Stimulated activated CD4-positive, alpha-beta T cell treated with anti-CD3 and anti-CD28 coated beads, TNF-alpha, amount 100 ng/mL, for 48 hours (primary cell): ENCODE measurements around the gene PRR3.

Source experiments
- DNase-seq, 3 donors: peaks; one replicate each; pipeline ENCODE4 v3.0.0-alpha.2; 2020; ENCODE audit warnings: low read depth in 3 of 3

The PRR3 gene

DNA sequence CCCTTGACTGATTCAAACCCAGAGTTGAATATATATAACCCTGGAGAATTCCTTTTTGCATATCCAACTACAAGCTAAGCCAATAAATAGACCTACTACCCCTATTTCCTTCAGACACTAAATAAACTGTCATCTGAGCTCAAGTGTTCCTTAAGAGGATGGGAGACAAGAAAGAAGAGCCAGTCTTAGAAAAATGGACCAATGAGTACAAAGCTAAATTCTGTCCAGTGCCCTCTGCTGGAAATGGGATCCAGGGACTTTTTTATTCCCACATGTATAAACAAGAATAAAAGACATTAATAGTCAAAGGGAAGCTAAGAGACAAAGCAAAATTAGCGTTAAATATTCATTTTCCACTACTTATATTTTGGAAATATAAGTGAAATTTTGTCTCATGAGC lies 55.1 kb downstream of the PRR3 start:
- DNase-seq: no peak

DNA sequence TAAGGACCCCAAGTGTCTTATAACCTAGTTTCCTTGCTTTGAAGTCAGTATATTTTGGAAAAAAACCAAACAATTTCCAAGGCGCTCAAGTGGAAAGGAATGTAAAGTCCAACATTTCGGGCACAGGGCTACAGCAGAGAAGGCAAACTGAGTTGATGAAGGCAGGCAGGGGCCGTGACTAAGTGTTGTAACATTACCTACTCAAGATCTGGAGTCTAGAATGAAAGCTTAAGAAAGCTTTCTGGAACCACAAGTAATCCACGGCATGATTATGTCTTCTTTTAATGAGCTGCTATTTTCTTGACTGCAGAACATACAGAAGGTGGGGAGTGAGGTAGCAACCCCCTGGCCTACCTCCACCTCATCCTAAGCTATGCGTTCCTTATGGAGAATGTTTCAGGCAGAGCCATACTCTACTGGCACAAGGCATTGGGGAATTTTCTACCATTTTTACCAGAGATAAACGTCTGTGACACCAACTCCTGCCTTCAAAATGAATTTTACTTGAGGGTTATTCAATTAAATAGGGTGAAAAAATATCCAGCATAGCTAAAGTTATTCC lies 55.7 kb downstream of the PRR3 start:
- DNase-seq: no peak
